GM06990 (cell line): Measurements from ENCODE around the gene MIPEP.

Source experiments
- DNase-seq: peaks from one replicate; pipeline ENCODE4 v3.0.0-alpha.2; 2011; ENCODE audit not compliant: insufficient read length; ENCODE audit errors: extremely low read depth
- H3K27me3 ChIP-seq: replicated peaks from 2 replicates; pipeline ENCODE4 v1.6.0; 2011; ENCODE audit warnings: low read length; ENCODE audit not compliant: control insufficient read depth, insufficient read depth
- H3K36me3 ChIP-seq: 2 replicates; pipeline ENCODE4 v1.5.1; 2011; ENCODE audit warnings: low read length; ENCODE audit not compliant: control insufficient read depth, insufficient read depth
- H3K4me3 ChIP-seq: replicated peaks from 2 replicates; pipeline ENCODE4 v1.5.1; 2011; ENCODE audit warnings: low read depth, mild to moderate bottlenecking, control low read depth, low read length
- TF ChIP-seq, protein P1 (sequence below): IDR thresholded peaks from 2 replicates; pipeline ENCODE4 v1.5.1; 2011; ENCODE audit warnings: low read length, control low read depth, mild to moderate bottlenecking, inconsistent platforms; ENCODE audit not compliant: insufficient read depth, poor library complexity, severe bottlenecking

MIPEP gene

DNA sequence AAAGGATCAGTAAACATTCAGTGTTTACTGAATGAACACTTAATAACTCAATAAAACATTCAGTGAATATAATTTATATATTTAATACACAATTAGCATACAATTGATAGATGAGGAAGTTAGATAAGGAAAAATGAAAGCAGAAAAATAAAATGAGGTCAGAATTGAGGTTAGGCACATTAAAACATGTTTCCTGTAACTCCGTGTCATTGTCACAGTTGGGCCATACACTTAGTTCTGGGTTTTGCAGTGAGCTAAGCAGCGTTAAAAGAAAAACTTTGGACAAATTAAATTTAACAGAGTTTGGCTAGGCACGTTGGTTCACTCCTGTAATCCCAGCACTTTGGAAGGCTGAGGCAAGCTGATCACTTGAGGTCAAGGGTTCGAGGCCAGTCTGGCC, 71.4 kb downstream of the MIPEP start:
- H3K4me3 ChIP-seq, result no peak overlapping the region
- TF ChIP-seq, protein P1, sequence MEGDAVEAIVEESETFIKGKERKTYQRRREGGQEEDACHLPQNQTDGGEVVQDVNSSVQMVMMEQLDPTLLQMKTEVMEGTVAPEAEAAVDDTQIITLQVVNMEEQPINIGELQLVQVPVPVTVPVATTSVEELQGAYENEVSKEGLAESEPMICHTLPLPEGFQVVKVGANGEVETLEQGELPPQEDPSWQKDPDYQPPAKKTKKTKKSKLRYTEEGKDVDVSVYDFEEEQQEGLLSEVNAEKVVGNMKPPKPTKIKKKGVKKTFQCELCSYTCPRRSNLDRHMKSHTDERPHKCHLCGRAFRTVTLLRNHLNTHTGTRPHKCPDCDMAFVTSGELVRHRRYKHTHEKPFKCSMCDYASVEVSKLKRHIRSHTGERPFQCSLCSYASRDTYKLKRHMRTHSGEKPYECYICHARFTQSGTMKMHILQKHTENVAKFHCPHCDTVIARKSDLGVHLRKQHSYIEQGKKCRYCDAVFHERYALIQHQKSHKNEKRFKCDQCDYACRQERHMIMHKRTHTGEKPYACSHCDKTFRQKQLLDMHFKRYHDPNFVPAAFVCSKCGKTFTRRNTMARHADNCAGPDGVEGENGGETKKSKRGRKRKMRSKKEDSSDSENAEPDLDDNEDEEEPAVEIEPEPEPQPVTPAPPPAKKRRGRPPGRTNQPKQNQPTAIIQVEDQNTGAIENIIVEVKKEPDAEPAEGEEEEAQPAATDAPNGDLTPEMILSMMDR, result no peak

DNA sequence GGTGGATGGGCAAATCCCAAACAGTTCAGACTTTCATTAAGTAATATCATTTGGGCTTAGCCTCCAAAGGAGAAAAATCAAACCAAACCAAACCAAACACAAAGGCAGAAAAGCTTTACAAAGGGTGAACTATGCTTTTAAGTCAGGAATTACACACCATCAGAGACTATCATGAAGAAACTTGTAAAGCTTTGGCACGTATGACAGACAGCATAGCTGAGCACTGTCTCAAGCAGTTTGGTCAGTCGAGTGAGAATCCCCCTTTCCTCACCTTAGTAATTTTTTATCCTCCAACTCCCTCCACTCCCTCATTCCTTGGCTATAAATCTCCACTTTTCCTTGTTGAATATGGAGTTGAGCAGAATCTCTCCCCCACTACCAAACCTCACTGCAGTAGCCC, 72.1 kb downstream of the MIPEP start:
- TF ChIP-seq, protein P1, result no peak
- H3K27me3 ChIP-seq, result no peaks in the 10 kb centered on the region
- no peak for DNase-seq
- H3K4me3 ChIP-seq, result no peak overlapping the region
- no peaks in the 10 kb centered on the region for H3K36me3 ChIP-seq

More for the DNA sequence above, 71.4 kb downstream of the MIPEP start:
- no peak for DNase-seq
- H3K27me3 ChIP-seq, result no peaks in the 10 kb centered on the region
- H3K36me3 ChIP-seq, result no peaks in the 10 kb centered on the region

GRCh38 chr13:23813635-23814034, 75.6 kb downstream of the MIPEP start:
- Histone ChIP-seq H3K36me3 (no peaks in the 10 kb centered on the region), H3K27me3 (no peaks in the 10 kb centered on the region), H3K4me3 (no peak overlapping the region)
- TF ChIP-seq, protein P1, result no peak
- no peak for DNase-seq

DNA sequence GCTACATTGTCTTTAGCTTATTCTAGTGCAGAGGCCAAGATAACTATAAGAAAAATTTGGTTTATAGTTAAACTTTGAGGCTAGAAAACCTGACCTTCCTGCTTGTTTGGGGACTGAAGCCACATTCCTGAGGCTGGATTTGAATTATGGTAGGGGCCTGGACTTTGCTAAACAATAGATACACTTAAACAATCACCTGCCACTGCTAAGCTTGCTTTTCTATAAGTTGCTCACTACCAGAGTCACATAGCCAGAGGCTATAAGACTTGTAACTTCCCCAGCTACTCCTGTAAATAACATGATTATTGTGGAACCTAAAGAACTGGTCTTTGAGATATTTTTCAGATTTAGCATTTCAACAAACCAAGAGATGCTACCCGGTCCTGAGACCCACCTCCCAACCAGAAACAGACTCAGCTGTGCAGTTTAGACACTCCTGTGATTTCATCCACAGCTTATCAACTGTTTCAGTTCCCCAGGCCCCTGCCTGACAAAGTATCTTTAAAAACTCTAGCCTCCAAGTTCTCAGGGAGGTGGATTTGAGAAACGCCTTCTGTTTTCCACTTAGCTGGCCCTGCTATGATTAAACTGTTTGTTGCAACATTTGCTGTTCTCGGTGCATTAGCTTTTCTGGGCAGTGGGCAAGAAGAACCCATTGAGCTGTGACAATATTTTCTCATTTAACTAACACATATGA, 77.7 kb downstream of the MIPEP start:
- no peaks in the 10 kb centered on the region for H3K36me3 ChIP-seq
- TF ChIP-seq, protein P1, result no peak
- H3K4me3 ChIP-seq, result no peak overlapping the region
- no peak for DNase-seq
- H3K27me3 ChIP-seq, result no peaks in the 10 kb centered on the region

DNA sequence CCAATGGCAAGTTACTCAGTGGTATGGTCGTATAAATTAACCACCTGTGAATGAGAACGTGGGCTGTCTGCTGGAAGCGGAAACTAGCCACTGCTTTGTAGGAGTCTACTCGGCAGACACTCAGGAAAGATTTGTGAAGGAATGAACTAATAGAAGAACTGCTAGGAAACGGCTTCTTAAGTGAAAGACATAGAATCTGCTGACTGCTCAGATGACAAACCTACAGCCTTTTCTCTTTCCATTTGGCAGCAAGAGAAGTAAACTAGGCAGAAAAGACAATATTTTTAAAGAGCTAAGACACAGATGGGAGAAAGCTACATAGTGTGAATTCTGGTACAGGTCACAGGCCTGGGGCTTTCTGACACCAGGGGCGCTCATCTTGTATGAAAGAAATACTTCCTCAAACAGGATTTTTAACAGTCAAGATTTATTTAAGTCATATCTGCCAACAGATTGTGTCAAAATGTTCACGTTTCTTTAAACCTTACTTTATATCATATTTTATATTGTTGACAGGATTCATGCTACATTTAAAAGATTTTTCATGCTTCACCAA, 78.4 kb downstream of the MIPEP start:
- H3K4me3 ChIP-seq, result no peak overlapping the region
- TF ChIP-seq, protein P1, result peak; percentile 66
- no peaks in the 10 kb centered on the region for H3K27me3 ChIP-seq
- H3K36me3 ChIP-seq, result no peaks in the 10 kb centered on the region
- no peak for DNase-seq
